Renal pelvis (tissue), 4 donors: ENCODE data around the gene OSTF1. TPM values are rescaled to one million over a fixed set of nuclear protein-coding genes. Genes with fewer than 3 reads are reported as not detected.

Source experiments
- DNase-seq: peaks from one replicate; pipeline ENCODE4 v3.0.0-alpha.2; 2013
- polyA plus RNA-seq, 3 donors: library from polyadenylated mRNA; unstranded; fragments of 120-200 nt; gene quantifications; one replicate each; pipeline ENCODE4 v1.2.1, GENCODE V29; 2013; ENCODE audit not compliant: insufficient read length in 3 of 3

Gene OSTF1
- polyA plus RNA-seq, 3 donors, result 21.7 to 26.1 (median 24.7) TPM

DNA sequence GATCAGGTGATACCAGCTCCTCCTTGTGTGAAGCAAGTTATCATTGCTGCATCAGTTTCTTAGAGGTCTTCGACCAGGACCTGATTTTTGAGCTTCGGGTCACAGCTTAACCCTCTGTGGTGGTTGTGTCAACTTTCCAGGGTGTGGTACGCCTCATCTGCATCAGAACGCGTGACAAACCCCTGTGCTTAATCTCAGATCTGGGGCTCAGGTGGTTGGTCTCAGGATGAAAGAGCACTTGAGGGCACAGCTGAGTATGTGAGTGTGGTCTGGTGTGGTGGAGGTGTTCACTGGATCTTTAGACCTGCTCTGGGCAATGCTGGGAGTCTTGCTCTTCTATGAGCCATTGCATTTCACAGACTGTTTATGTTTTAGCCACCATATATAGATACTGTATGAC lies 64.1 kb downstream of the OSTF1 start:
- no peak for DNase-seq

DNA sequence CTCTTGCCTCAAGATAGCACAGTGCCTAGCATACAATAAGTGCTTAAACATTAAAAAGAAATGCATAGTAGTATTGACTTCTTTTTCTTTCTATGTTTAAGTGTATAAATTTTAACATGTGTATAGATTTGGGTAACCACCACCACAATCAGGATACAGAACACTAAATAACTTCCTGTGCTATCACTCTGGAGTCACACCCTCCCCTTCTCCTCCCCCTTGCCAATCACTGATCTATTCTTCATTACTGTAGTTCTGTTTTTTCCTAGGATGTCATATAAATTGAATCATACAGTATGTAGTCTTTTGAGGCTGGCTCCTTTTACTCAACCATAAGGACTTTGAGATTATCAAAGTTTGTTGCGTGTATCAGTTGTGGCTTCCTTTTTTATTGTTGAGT lies 68.5 kb downstream of the OSTF1 start:
- DNase-seq, result no peak

DNA sequence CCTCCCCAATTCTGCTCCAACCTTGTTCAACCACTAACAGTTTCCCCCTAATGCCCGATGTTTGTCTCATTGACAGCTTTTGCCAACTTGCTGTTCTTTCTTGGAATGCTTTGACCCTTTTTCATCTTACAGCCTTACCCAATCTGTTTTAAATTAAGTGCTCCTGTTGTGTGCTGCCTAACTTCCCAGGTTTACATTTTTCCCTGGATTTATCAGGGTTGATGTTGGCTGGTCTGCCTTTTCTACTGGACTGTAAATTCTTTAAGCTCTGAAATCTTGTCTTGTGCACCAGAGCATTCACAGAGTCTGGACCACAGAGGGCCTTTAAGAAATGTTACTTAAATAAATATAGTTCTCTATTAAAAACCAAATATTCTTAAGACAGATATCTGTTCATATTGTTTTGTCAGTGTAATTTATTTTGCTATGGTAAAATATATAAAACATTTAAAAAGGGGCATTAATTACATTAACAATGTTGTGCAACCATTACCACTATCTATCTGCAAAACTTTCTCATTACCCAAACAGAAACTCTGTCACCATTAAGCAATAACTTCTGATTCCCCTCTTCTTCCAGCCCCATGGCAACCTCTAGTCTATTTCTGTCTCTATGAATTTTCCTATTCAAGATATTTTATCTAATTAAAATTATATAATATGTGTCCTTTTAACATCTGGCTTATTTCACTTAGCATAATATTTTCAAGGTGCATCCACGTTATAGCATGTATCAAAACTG lies 73.0 kb downstream of the OSTF1 start:
- DNase-seq, result no peak

DNA sequence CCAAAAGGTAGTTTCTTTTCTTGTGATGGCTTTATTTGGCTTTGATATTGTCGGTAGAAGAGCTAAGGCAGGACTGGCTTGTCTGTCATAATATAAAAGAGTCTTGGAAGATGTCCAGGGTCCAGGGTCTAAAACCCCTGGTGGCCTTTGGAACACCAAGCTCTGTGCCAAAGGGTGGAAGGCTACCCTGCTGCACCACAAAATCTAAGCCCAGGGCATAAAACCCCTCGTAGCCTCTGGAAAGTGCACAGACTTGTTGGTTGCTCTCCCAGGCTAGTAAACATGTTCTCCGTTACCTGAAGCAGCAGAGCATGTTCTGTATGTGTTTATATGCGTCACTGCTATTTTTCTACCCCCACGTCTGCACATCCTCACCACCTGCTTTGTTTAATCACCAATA lies 75.5 kb downstream of the OSTF1 start:
- no peak for DNase-seq

DNA sequence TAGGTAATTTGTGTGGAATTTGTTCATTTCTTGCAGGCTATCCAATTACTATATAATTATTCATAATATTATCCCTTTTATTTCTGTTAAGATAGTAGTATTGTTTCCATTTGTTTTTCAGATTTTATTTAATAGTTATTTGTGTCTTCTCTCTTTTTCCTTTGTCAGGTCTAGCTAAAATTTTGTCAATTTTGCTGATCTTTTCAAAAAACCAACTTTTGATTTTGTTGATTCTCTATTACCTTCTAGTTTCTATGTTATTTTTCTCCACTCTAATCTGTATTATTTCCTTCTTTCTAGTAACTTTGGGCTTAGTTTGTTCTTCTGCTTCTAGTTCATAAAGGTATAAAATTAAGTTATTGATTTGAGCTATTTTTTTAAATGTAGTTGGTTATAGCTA lies 76.3 kb downstream of the OSTF1 start:
- DNase-seq, result no peak

DNA sequence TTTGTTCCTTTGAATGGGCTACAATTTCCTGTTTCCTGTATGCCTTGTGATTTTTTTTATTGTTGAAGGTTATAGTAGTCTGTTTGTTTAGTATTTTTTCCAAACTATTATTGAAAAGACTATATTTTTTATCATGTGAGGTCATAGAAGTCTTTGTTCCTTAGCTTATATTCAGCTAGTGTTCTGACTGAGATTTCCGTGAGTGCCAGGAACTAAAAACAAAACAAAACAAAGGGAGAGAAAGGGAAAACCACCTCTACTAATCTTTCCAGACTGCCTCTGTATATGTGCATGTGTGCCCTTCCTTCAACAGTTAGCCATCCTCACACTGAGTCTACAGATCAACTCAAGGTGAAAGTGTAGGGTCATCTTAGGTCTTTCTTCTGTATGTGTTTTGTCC lies 79.0 kb downstream of the OSTF1 start:
- no peak for DNase-seq

DNA sequence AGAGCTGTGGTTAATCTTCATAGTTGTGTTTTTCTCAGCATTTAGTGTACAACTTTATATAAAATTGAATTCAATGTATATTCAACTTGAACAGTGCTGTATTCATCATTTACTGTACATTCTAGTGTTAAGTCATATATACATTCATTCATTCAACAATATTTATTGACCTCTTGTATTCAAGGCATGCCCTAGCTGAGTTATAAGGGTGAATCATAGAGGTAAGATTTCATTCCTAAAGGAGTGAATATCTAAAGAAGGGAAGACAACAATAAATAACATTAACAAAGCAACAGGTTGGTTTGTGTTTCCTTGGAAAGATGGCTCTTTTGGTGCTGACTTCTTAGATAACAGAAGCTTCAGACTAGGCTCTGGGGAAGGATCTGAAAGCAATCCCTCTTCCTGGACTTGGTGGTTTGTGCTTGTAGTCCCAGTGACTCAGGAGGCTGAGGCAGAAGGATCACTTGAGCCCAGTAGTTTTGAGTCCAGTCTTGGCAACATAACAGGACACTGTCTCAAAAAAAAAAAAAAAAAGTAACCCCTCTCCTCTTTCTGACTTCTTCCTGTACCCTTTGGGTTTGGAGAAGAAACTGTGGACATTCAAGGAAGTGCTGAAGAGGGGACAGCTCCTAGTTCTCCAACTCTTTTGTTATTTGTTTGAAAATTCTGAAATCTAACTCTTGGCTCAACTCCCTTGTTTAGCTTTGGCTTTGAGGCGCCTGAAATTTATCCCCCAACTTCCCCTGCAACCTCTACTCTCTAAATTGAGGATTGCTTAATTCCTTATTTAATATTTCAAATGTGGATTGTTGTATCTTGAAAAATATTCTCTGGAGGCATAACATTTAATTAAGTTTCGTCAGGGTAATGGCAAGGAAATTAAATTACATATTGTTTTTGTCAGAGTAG lies 80.2 kb downstream of the OSTF1 start:
- no peak for DNase-seq

DNA sequence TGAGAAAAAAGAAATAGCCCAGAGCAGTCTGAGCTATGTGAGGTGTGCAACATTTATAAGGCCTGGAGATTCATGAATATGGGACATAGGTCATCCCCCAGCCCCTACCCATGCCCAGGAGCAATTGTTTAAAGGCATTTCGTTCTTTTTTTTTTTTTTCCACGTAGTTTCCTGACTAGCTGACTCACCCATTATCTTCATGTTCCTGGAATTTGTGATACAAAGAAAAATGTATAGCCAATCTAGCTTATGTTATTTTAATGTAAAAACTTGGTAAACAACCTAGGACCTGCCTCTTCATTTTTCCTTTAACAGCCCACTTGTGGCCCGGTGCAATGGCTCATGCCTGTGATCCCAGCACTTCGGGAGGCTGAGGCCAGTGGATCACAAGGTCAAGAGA lies 81.3 kb downstream of the OSTF1 start:
- no peak for DNase-seq

DNA sequence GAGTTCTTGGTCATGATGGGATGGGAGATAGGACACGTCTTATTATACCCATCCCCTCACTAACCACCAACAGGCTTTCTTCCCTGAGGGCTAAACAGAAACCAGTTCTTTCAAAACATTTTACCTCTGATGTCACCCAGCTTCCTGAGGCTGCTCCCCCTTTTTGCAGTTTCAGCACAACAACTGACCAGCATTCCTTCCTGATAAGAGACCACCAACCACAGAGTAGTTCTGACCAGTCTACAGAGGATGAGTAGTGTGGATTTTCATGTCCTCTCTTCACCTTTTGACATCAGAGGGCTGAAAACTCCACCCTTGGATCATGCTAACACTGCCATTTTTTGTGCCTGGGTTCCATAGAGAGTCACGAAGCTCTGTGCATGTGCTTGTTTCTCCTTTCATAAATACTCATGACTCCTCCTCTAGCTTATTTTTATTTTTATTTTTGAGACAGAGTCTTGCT lies 82.6 kb downstream of the OSTF1 start:
- no peak for DNase-seq

DNA sequence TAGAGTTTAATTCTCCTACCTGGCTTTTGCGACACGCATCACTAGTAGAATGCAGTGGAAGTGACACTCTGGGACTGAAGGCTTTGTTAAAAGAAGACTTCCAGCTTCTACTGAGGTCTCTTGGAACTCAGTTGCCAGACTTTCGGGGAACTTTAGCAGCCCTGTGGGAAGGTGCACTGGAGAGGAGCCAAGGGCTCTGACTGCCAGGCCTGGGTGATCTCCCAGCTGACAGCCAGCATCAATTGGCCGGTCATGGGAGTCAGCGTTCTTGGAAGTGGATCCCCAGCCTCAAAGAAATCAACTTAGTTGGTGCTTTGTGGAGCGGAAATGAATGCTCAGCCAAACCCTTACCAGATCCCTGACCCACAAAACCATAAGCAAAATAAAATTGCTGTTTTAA lies 87.1 kb downstream of the OSTF1 start:
- DNase-seq, result no peak

DNA sequence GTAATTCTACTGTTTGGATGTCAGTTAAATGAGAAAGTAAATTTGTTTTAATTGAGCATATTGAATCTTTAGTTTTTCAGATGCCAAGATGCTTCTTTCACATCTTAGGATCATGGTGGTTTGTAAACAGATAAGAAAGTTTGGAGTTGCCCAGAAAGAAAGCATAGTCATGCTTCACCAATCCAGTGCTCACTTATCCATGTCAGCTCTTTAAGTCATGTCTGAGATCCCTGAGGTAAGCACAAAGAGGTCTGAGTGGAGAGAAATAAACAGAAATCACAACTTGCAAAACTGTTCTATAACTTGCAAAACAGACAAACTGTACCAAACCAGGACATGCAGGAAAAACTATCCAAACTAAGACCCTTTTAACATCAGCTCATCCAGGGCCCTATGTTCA lies 87.7 kb downstream of the OSTF1 start:
- no peak for DNase-seq

DNA sequence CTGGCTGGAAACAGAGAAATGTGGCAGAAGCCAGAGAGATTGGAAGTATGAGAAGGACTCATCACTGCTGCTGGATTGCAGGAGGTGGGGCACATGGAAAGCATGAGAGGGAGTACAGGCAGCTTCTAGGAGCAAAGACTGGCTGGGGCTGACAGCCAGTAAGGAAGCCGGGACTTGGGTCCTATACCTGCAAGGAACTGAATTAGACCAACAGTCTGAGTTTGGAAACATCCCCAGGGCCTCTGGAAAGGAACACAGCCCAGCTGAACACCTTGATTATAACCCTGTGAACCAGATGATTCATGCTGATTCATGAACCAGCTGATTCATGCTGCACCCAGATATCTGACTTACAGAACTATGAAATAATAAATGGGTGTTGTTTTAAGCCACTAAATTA lies 93.4 kb downstream of the OSTF1 start:
- no peak for DNase-seq

DNA sequence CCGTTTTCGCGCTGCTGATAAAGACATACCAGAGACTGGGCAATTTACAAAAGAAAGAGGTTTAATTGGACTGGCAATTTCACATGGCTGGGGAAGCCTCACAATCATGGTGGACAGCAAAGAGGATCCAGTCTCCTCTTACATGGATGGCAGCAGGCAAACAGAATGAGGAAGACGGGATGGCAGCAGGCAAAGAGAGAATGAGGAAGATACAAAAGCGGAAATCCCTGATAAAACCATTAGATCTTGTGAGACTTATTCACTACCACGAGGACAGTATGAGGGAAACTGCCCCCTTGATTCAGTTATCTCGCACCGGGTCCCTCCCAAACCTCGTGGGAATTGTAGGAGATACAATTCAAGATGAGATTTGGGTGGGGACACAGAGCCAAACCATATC lies 95.0 kb downstream of the OSTF1 start:
- DNase-seq, result no peak

DNA sequence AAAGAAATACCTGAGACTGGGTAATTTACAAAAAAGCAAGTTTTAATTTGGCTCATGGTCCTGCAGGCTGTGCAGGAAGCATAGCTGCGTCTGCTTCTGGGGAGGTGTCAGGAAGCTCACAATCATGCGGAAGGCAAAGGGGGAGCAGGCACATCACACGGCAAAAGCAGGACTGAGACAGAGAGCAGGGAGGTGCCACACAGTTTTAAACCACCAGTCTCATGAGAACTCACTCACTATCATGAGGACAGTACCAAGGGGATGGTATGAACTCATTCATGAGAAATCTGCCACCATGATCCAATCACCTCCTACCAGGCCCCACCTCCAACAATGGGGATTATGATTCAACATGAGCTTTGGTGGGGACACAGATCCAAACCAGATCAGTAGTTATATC lies 96.2 kb downstream of the OSTF1 start:
- DNase-seq, result no peak

DNA sequence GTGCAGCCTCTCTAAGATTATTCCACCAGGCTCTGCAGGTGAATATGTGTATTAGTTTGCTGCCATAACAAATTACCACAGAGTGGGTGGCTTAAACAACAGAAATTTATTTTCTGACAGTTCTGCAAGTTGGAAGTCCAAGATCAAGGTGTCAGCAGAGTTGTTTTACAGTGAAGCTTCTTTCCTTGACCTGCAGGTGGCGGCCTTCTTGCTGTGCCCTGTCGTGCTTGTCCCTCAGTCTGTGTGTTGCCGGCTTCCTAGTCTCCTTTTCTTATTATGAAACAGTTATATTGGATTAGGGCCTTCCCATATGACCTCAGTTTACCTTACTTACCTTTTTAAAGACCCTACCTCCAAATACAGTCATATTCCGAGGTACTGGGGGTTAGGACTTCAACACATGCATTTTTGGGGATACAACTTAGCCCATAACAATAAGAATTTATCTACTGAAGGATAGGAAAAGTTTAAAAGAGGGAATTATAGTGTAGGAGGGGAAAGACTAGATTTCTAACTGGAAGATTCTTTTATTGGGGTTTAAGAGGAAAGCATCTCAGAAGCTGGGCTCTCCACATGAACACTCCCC lies 97.4 kb downstream of the OSTF1 start:
- no peak for DNase-seq

DNA sequence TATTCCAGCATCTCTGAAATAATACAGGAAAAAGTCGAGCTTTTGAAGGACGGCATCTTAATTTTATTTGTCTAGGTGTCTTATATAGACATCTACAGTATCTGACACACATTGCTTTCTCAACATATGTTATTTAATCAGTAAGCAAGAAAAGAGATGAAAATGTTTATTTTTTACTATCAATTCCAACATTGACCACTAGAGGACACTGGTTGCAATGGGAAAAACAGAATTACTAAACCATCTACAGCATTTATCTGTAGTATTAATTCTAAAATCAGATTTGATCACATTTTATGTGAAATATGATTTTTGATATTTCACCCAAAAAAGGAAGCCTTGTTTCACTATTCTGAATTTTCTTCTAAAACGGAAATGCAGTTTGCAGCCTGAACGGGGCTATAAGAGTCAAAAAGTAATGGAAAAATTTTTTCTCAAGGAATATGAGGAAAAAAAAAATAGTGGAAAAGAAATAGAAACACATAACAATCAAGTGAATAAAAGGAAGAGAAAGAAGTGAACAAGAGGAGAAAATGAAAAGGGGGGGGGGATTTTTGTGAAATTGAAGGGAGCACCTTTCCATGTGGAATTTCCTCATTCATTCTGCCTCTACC lies 98.6 kb downstream of the OSTF1 start:
- no peak for DNase-seq

DNA sequence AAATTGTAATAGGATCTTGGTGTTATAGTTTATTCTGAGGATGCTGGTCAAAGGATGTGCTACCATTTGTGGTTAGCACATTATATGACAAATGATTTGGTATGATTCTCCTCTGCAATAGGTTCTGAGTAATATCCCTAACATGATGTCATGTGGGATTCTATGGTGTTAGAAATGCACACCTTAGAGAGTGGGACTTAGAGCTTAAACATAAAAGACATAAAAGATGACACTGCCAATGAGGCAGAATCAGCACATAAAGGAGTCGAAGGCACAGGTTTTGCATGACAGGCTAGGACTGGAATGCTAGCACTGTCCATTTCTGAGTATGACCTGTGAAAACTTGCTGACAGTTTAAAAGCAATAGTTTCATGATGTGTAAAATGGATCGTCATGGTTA lies 100.4 kb downstream of the OSTF1 start:
- no peak for DNase-seq

DNA sequence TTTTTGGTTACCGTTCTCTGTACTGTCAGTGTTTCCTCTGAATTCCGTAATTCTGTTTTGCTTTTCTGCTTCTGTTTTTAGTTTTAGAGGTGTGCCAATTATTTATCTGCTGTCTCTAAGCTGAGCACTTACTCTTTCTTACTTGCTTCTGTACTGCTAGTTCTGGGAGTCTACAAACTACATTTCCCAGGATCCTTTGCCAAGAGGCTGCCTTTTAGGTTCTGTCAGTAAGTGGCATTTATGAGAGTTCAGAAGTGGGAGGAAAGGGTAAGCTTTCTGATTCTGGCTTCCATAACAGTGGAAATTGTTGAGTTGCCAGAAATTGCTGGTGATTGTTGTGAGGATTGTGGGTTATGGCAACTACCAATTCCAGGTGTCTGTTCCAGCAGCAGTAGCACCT lies 102.4 kb downstream of the OSTF1 start:
- DNase-seq, result no peak
